Caco-2 (cell line): ENCODE data around the gene TAP1. TPM values are rescaled to one million over a fixed set of nuclear protein-coding genes. Genes with fewer than 3 reads are reported as not detected.

Experiments used
- BruUV-seq: library from RNA; stranded (reverse); fragments of 400-500 nt; replicated peaks from 2 replicates; lab custom pipeline; 2021; lab: Mats Ljungman, UMichigan
- CTCF ChIA-PET: fragments of 300-600 bp; sonication (Branson Sonifier 250); formaldehyde crosslinking; loops from one replicate; lab custom pipeline; 2022; ENCODE audit warnings: antibody characterized with exemption; lab: Charles Lee
- POLR2A ChIA-PET: fragments of 300-600 bp; sonication (Branson Sonifier 250); formaldehyde crosslinking; loops from one replicate; lab custom pipeline; 2022; ENCODE audit warnings: antibody characterized with exemption; lab: Charles Lee
- DNase-seq, 2 experiments: peaks; one replicate each; pipeline versions ENCODE4 v3.0.0 to v3.0.0-alpha.2; 2020 to 2022
- H3K27me3 ChIP-seq: replicated peaks from 2 replicates; pipeline ENCODE4 v1.6.0; 2011; ENCODE audit warnings: low read length; ENCODE audit not compliant: control insufficient read depth, insufficient read depth
- H3K36me3 ChIP-seq: 2 replicates; pipeline ENCODE4 v1.5.1; 2011; ENCODE audit warnings: low read length; ENCODE audit not compliant: control insufficient read depth, insufficient read depth
- H3K4me1 ChIP-seq: fragments of 250-450 bp; sonication (Bioruptor Pico); 2 replicates; pipeline ENCODE4 v1.5.1; 2020; ENCODE audit warnings: mild to moderate bottlenecking
- H3K4me3 ChIP-seq: 2 replicates; pipeline ENCODE4 v1.5.1; 2011; ENCODE audit warnings: low read depth, mild to moderate bottlenecking, control low read depth, low read length
- H3K9me3 ChIP-seq: fragments of 250-450 bp; sonication (Bioruptor Pico); 2 replicates; pipeline ENCODE4 v1.5.1; 2020; ENCODE audit warnings: mild to moderate bottlenecking, moderate library complexity
- H3K27ac Mint-ChIP-seq: one replicate; pipeline ENCODE4 v1.8.0; 2022; ENCODE audit warnings: mixed read lengths; ENCODE audit not compliant: unreplicated experiment
- H3K27me3 Mint-ChIP-seq: one replicate; pipeline ENCODE4 v1.8.0; 2022; ENCODE audit warnings: mixed read lengths; ENCODE audit not compliant: insufficient read depth, unreplicated experiment
- H3K36me3 Mint-ChIP-seq: one replicate; pipeline ENCODE4 v1.8.0; 2022; ENCODE audit warnings: mild to moderate bottlenecking, mixed read lengths; ENCODE audit not compliant: insufficient read depth, unreplicated experiment
- H3K4me1 Mint-ChIP-seq: one replicate; pipeline ENCODE4 v1.8.0; 2022; ENCODE audit warnings: low read depth, mixed read lengths; ENCODE audit not compliant: unreplicated experiment
- H3K4me3 Mint-ChIP-seq: one replicate; pipeline ENCODE4 v1.8.0; 2022; ENCODE audit warnings: mild to moderate bottlenecking, moderate library complexity, mixed read lengths; ENCODE audit not compliant: unreplicated experiment
- H3K9me3 Mint-ChIP-seq: one replicate; pipeline ENCODE4 v1.8.0; 2022; ENCODE audit warnings: mixed read lengths; ENCODE audit not compliant: unreplicated experiment
- intact Hi-C: fragments of 100-400 bp; cut with micrococcal nuclease; formaldehyde crosslinking; loops from one replicate; pipeline ENCODE4 v1.10.0; 2022; ENCODE audit not compliant: unreplicated experiment
- total RNA-seq: library from RNA; stranded (reverse); gene quantifications from 2 replicates; pipeline ENCODE4 v1.2.3, GENCODE V29; 2022
- TF ChIP-seq, protein P1 (sequence below), 2 experiments: fragments of 200-600 bp in 1 of 2; IDR thresholded peaks; 1 replicate in 1 of 2; 2 replicates in 1 of 2; pipeline versions ENCODE4 v1.5.1 to v1.8.0; 2011 to 2022; ENCODE audit warnings: antibody characterized with exemption in 1 of 2, control low read depth in 1 of 2, inconsistent platforms in 1 of 2, low read depth in 1 of 2, low read length in 1 of 2, mild to moderate bottlenecking in 1 of 2, moderate library complexity in 1 of 2; ENCODE audit not compliant: insufficient read depth in 1 of 2, severe bottlenecking in 1 of 2, unreplicated experiment in 1 of 2

Gene TAP1
- total RNA-seq, 1 experiment from 2014 or later, result 3.7 TPM

DNA sequence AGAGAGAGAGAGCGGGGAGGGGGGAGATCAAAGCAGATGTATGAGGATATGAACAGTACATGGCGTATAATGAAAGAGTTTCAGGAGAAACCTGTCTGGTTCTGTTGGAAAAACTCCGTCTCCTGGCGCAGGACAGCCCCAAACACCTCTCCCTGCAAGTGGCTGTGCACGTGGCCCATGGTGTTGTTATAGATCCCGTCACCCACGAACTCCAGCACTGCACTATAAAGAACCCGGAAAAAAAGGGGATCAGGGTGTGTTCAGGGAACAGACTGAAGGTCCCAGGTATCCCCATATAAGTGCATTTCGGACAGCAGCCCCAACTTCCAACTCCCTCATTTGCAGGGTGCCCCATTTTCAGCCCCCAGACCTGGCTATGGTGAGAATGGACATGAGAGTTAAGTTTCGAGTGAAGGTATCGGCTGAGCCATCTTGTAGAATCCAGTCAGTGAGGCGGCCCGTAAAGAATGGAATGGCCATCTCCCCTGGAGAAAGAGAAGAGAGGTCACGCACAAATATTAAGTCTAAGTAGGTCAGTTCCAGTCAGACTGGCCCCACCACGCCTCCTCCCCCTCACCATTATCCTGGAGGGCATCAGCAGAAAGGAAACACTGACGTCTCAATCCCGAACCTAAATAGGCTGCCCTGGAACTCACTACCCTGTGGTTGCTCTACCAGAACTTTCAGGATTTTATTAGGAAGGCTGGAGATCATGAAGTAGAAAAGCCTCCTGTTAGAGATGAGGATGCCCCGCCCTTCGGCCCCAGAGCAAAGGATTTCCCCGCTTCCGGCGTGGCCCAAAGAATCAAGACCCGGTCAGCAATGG lies 1.3 kb downstream of the TAP1 start:
- Mint-ChIP-seq H3K4me3 (peak overlapping the region; percentile 88), H3K4me1 (peaks cover 16% of the 10 kb centered on the region), H3K9me3 (no peaks in the 10 kb centered on the region), H3K36me3 (peaks cover 9% of the 10 kb centered on the region), H3K27me3 (peaks cover 30% of the 10 kb centered on the region), H3K27ac (no peak overlapping the region)
- no TSS peak for BruUV-seq
- intact Hi-C loops, result no loop called here
- ChIA-PET POLR2A (interaction anchor here (2.2 kb wide), 1 partner anchor 120 kb away, joined by 17 read pairs; no protein-coding TSS in a partner anchor), CTCF (interaction anchor here (1.2 to 3.6 kb wide), 3 partner anchors 14 to 16 kb away, joined by 5 to 79 read pairs (median 23); partner anchors contain the start of gene TAP2)
- peaks cover 1% of the 10 kb centered on the region for H3K27me3 ChIP-seq
- H3K36me3 ChIP-seq, result no peaks in the 10 kb centered on the region
- no peaks in the 10 kb centered on the region for H3K9me3 ChIP-seq
- peaks cover 6% of the 10 kb centered on the region; the same call in 1 of the 2 replicates for H3K4me1 ChIP-seq
- H3K4me3 ChIP-seq, result no peak overlapping the region; the same call in 1 of the 2 replicates
- TF ChIP-seq, protein P1, sequence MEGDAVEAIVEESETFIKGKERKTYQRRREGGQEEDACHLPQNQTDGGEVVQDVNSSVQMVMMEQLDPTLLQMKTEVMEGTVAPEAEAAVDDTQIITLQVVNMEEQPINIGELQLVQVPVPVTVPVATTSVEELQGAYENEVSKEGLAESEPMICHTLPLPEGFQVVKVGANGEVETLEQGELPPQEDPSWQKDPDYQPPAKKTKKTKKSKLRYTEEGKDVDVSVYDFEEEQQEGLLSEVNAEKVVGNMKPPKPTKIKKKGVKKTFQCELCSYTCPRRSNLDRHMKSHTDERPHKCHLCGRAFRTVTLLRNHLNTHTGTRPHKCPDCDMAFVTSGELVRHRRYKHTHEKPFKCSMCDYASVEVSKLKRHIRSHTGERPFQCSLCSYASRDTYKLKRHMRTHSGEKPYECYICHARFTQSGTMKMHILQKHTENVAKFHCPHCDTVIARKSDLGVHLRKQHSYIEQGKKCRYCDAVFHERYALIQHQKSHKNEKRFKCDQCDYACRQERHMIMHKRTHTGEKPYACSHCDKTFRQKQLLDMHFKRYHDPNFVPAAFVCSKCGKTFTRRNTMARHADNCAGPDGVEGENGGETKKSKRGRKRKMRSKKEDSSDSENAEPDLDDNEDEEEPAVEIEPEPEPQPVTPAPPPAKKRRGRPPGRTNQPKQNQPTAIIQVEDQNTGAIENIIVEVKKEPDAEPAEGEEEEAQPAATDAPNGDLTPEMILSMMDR (IDR thresholded peaks at IDR 0.05; ENCODE audit: insufficient read depth in 1 of 2, low read depth in 1 of 2, low read length in 1 of 2, severe bottlenecking in 1 of 2, unreplicated experiment in 1 of 2), result no peak
- no peak for DNase-seq

DNA sequence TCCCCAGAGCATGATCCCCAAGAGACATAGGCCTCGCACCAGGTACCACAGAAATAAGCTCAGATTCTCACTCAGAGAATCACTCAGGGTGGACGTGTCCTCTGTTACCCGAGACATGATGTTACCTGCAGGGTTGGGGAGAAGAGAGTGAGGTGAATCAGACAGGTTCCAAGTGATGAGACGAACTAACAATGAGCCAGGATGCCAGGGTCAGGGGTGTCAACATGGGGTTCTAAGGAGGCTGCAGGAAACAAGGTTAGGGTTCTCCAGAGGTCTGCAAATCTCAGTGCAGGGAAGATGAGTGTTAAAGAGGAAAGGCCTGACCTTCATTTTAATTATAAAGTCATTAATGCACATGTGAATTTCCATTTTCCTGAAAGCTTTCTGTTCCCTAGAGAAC lies 2.5 kb downstream of the TAP1 start:
- no peaks in the 10 kb centered on the region for H3K36me3 ChIP-seq
- Mint-ChIP-seq H3K27ac (no peak overlapping the region), H3K9me3 (no peaks in the 10 kb centered on the region), H3K27me3 (peaks cover 27% of the 10 kb centered on the region), H3K4me3 (no peak overlapping the region), H3K36me3 (peaks cover 9% of the 10 kb centered on the region), H3K4me1 (peaks cover 16% of the 10 kb centered on the region)
- H3K27me3 ChIP-seq, result peaks cover 1% of the 10 kb centered on the region
- H3K4me3 ChIP-seq, result no peak overlapping the region
- no peak for DNase-seq
- no peaks in the 10 kb centered on the region for H3K9me3 ChIP-seq
- CTCF ChIA-PET, result interaction anchor here (0.6 to 1.2 kb wide), 2 partner anchors 13 to 34 kb away, joined by 5 to 6 read pairs; partner anchors contain the start of gene TAP2
- TF ChIP-seq, protein P1 (IDR thresholded peaks at IDR 0.05; ENCODE audit: insufficient read depth in 1 of 2, low read depth in 1 of 2, low read length in 1 of 2, severe bottlenecking in 1 of 2, unreplicated experiment in 1 of 2), result no peak
- peaks cover 6% of the 10 kb centered on the region; the same call in 1 of the 2 replicates for H3K4me1 ChIP-seq
- POLR2A ChIA-PET, result no interaction called here
- BruUV-seq, result no TSS peak
- intact Hi-C loops, result no loop called here

DNA sequence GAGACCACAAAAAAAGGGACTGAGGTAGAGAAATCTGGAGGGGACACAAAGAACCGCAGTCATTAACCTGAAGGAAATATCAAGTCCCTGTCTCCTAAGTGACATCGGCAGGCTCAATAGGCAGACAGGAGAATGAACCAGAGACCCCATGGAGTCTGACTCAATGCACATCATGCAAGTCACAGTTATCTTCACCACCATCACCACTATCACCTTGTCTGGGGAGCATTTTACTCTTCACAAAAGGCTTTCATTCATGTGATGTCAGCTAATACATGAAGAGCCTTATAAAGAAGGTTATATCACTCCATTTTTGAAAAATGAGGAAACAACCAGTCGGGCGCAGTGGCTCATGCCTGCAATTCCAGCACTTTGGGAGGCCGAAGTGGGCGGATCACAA lies 4.4 kb downstream of the TAP1 start:
- Mint-ChIP-seq H3K27me3 (peaks cover 16% of the 10 kb centered on the region), H3K9me3 (no peaks in the 10 kb centered on the region), H3K4me3 (no peak overlapping the region), H3K4me1 (peaks cover 9% of the 10 kb centered on the region), H3K36me3 (peaks cover 14% of the 10 kb centered on the region), H3K27ac (no peak overlapping the region)
- no peak overlapping the region for H3K4me3 ChIP-seq
- no peaks in the 10 kb centered on the region for H3K9me3 ChIP-seq
- DNase-seq, result no peak
- BruUV-seq, result no TSS peak
- no peaks in the 10 kb centered on the region for H3K36me3 ChIP-seq
- TF ChIP-seq, protein P1 (IDR thresholded peaks at IDR 0.05; ENCODE audit: insufficient read depth in 1 of 2, low read depth in 1 of 2, low read length in 1 of 2, severe bottlenecking in 1 of 2, unreplicated experiment in 1 of 2), result no peak
- CTCF ChIA-PET, result no interaction called here
- no peaks in the 10 kb centered on the region; the same call in 1 of the 2 replicates for H3K4me1 ChIP-seq
- POLR2A ChIA-PET, result no interaction called here
- H3K27me3 ChIP-seq, result peaks cover 1% of the 10 kb centered on the region
- intact Hi-C loops, result no loop called here
